ENCODE data around the gene SMARCB1. TPM values are rescaled to one million over a fixed set of nuclear protein-coding genes. Genes with fewer than 3 reads are reported as not detected.

The SMARCB1 gene
- total and polyA plus RNA-seq, 12 donors, result 26.8 to 73.1 (median 39.8) TPM

DNA sequence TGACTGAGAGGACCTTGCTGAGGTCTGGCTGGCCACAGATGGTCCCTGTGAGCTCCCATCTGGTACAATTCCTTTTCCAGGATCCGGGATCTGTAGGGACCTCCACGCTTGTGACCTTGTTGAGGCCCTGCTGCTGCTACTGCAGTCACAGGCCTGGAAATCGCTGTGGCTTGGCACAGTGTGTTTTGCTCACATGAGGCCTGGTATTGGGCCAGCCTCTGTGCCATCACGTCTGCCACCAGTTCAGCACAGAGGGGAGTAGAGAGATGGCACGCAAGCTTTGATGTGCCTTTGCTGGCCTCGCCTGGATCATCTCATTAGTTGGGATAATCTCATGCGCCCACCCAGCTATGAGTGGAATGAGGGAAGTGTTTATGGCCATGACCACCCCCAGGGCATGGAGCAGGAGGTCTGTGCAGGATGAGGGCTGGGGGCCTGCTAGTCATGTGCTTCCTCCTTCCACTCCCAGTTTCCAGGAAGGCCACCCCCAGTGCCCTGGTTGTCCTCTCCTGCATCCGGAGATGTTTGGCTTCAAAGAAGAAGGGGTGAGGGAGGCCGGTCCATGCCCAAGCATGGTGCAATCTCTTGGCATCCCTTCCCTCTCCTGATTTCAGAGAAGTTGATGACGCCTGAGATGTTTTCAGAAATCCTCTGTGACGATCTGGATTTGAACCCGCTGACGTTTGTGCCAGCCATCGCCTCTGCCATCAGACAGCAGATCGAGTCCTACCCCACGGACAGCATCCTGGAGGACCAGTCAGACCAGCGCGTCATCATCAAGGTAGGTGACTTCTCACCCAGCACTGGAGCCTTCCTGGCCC lies 29.6 kb downstream of the SMARCB1 start:
- WGBS, 2 donors, result 56 to 70% methylated on average over 18 of the region's 18 CpGs
- TF ChIP-seq, protein P1, sequence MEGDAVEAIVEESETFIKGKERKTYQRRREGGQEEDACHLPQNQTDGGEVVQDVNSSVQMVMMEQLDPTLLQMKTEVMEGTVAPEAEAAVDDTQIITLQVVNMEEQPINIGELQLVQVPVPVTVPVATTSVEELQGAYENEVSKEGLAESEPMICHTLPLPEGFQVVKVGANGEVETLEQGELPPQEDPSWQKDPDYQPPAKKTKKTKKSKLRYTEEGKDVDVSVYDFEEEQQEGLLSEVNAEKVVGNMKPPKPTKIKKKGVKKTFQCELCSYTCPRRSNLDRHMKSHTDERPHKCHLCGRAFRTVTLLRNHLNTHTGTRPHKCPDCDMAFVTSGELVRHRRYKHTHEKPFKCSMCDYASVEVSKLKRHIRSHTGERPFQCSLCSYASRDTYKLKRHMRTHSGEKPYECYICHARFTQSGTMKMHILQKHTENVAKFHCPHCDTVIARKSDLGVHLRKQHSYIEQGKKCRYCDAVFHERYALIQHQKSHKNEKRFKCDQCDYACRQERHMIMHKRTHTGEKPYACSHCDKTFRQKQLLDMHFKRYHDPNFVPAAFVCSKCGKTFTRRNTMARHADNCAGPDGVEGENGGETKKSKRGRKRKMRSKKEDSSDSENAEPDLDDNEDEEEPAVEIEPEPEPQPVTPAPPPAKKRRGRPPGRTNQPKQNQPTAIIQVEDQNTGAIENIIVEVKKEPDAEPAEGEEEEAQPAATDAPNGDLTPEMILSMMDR (IDR thresholded peaks at IDR 0.05), result no peak
- peaks cover 0 to 97% (median 38%) of the 10 kb centered on the region in 9 donors for H3K36me3 ChIP-seq
- peaks cover 0 to 39% (median 10%) of the 10 kb centered on the region in 9 donors for H3K4me1 ChIP-seq
- H3K9me3 ChIP-seq, result no peaks in the 10 kb centered on the region
- H3K27ac ChIP-seq, result peak overlapping the region; percentile 64 to 87 (median 80)
- ATAC-seq (peak; percentile 84 to 97 (median 92)), DNase-seq (peak; percentile 58 to 66)
- no peak overlapping the region for H3K4me3 ChIP-seq
- intact Hi-C loops (cut with DNase I), result no loop called here
- no peaks in the 10 kb centered on the region for H3K27me3 ChIP-seq

DNA sequence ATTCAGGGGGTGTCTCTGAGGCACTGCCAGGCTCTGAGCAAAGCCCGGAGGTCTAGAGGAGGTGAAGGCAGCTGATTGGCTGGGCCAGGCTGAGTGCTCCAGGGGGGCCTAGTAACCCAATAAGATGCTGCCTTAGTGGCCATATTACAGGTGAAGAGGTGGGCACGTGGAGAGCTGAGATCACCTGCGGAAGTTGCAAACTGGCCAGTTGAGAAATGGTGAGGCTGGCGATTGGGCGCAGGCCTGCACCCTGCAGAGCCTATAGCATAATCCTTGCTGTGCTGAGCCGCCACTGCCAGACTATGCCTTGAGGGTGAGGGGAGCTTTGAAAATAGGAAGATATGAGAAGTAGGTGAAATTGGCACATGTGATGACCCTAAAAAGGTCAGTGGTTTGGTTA lies 30.4 kb downstream of the SMARCB1 start:
- no peak overlapping the region for H3K4me3 ChIP-seq
- DNase-seq, result no peak
- peak overlapping the region in 7 of 10 donors; percentile 18 to 87 (median 80) for H3K27ac ChIP-seq
- TF ChIP-seq, protein P1 (IDR thresholded peaks at IDR 0.05), result no peak
- WGBS, 2 donors, result 87 to 97% methylated on average over 6 of the region's 6 CpGs
- intact Hi-C loops (cut with DNase I), result no loop called here
- no peaks in the 10 kb centered on the region for H3K27me3 ChIP-seq
- H3K9me3 ChIP-seq, result no peaks in the 10 kb centered on the region
- H3K4me1 ChIP-seq, result peaks cover 0 to 47% (median 12%) of the 10 kb centered on the region in 9 donors
- H3K36me3 ChIP-seq, result peaks cover 0 to 97% (median 36%) of the 10 kb centered on the region in 9 donors
- peak in 2 of 8 donors; percentile 3 to 5 for ATAC-seq

DNA sequence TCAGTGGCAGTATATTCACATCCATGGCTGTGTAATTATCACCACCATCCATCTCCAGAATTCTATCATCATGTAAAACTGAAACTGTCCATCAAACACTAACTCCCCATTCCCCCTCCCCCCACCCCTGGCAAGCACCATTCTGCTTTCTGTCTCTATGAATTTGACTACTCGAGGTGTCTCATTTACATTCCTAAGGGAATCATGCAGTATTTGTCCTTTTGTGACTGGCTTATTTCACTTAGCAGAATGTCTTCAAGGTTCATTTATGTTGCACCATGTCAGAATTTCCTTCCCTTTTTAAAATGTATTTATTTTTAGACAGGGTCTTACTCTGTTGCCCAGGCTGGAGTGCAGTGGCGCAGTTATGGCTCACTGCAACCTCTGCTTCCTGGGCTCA lies 31.8 kb downstream of the SMARCB1 start:
- DNase-seq (no peak), ATAC-seq (no peak)
- Histone ChIP-seq H3K4me3 (no peak overlapping the region), H3K4me1 (peaks cover 0 to 48% (median 21%) of the 10 kb centered on the region in 9 donors), H3K9me3 (no peaks in the 10 kb centered on the region), H3K36me3 (peaks cover 0 to 99% (median 36%) of the 10 kb centered on the region in 9 donors), H3K27me3 (no peaks in the 10 kb centered on the region), H3K27ac (no peak overlapping the region)
- TF ChIP-seq, protein P1 (IDR thresholded peaks at IDR 0.05), result no peak
- intact Hi-C loops (cut with DNase I), result no loop called here
- WGBS, 2 donors, result 86 to 89% methylated on average over 2 of the region's 2 CpGs

DNA sequence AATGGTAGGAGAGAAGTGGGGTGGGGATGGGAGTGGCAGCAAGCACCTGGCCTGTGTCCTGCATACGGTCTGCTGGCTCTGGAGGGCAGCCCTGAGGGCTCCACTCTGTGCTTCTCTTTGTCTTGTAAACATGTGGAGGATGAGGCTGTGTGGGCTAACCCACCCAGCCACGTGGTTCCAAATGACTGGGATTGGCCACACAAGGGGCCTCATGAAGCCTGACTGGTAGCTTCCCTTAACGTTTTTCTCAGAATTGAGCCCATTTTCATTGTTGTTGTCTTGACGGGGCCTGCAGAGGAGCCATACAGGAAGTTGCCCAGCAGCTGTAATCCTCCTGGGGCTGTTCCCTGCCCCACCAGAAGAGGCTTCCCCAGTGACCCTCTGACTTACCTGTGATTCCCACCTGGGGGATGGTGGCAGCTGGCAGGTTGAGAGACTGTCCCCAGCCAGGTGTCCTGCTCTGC lies 34.0 kb downstream of the SMARCB1 start:
- intact Hi-C loops (cut with DNase I), result no loop called here
- DNase-seq (no peak), ATAC-seq (no peak)
- Histone ChIP-seq H3K36me3 (peaks cover 0 to 100% (median 40%) of the 10 kb centered on the region in 9 donors), H3K9me3 (no peaks in the 10 kb centered on the region), H3K27me3 (no peaks in the 10 kb centered on the region), H3K4me1 (peaks cover 2 to 64% (median 37%) of the 10 kb centered on the region in 9 donors), H3K27ac (peak overlapping the region in 3 of 10 donors; percentile 10 to 78 (median 26)), H3K4me3 (no peak overlapping the region)
- TF ChIP-seq, protein P1 (IDR thresholded peaks at IDR 0.05), result no peak
- WGBS, 2 donors, result 57% methylated on average over 4 of the region's 4 CpGs

Measured in heart right ventricle (tissue), 16 donors.